Measurements from ENCODE around the gene GTPBP2. TPM values are rescaled to one million over a fixed set of nuclear protein-coding genes. Genes with fewer than 3 reads are reported as not detected.

GTPBP2 gene
- total and polyA plus RNA-seq, 2 of the 13 experiments (the other 11 are each of a cell fraction or from before 2014, with no cell fraction given): 26.9 to 88.2 TPM

DNA sequence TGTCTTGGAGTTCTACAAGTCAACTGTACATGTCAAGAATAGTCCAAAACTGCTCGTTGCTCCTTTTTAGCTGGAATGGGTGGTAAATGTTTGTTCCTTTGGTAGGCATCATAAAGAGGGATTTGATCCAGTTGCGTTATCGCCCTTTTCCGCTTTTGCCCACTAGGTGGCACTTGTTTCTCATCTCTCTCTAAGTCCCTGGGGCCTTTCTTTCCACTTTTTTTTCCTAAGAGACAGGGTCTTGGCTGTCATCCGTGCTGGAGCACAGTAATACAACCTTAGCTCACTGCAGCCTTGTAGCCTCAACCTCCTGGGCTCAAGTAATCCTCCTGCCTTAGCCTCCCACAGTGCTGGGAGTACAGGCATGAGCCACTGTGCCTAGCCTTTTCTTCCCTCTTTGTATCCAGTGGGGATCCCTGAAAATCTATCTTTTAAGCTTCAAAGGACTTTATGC lies 20.7 kb downstream of the GTPBP2 start (continued):
- TF ChIP-seq, protein P1, sequence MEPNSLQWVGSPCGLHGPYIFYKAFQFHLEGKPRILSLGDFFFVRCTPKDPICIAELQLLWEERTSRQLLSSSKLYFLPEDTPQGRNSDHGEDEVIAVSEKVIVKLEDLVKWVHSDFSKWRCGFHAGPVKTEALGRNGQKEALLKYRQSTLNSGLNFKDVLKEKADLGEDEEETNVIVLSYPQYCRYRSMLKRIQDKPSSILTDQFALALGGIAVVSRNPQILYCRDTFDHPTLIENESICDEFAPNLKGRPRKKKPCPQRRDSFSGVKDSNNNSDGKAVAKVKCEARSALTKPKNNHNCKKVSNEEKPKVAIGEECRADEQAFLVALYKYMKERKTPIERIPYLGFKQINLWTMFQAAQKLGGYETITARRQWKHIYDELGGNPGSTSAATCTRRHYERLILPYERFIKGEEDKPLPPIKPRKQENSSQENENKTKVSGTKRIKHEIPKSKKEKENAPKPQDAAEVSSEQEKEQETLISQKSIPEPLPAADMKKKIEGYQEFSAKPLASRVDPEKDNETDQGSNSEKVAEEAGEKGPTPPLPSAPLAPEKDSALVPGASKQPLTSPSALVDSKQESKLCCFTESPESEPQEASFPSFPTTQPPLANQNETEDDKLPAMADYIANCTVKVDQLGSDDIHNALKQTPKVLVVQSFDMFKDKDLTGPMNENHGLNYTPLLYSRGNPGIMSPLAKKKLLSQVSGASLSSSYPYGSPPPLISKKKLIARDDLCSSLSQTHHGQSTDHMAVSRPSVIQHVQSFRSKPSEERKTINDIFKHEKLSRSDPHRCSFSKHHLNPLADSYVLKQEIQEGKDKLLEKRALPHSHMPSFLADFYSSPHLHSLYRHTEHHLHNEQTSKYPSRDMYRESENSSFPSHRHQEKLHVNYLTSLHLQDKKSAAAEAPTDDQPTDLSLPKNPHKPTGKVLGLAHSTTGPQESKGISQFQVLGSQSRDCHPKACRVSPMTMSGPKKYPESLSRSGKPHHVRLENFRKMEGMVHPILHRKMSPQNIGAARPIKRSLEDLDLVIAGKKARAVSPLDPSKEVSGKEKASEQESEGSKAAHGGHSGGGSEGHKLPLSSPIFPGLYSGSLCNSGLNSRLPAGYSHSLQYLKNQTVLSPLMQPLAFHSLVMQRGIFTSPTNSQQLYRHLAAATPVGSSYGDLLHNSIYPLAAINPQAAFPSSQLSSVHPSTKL (CRISPR knock-in tag; IDR thresholded peaks at IDR 0.05): 0 out of 2 replicates have a peak, but pooled peaks have one; percentile 29
- TF ChIP-seq, protein P2, sequence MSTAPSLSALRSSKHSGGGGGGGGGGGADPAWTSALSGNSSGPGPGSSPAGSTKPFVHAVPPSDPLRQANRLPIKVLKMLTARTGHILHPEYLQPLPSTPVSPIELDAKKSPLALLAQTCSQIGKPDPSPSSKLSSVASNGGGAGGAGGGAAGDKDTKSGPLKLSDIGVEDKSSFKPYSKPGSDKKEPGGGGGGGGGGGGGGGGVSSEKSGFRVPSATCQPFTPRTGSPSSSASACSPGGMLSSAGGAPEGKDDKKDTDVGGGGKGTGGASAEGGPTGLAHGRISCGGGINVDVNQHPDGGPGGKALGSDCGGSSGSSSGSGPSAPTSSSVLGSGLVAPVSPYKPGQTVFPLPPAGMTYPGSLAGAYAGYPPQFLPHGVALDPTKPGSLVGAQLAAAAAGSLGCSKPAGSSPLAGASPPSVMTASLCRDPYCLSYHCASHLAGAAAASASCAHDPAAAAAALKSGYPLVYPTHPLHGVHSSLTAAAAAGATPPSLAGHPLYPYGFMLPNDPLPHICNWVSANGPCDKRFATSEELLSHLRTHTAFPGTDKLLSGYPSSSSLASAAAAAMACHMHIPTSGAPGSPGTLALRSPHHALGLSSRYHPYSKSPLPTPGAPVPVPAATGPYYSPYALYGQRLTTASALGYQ (CRISPR knock-in tag; IDR thresholded peaks at IDR 0.05): no peak
- TF ChIP-seq, protein P3, sequence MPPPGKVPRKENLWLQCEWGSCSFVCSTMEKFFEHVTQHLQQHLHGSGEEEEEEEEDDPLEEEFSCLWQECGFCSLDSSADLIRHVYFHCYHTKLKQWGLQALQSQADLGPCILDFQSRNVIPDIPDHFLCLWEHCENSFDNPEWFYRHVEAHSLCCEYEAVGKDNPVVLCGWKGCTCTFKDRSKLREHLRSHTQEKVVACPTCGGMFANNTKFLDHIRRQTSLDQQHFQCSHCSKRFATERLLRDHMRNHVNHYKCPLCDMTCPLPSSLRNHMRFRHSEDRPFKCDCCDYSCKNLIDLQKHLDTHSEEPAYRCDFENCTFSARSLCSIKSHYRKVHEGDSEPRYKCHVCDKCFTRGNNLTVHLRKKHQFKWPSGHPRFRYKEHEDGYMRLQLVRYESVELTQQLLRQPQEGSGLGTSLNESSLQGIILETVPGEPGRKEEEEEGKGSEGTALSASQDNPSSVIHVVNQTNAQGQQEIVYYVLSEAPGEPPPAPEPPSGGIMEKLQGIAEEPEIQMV (CRISPR knock-in tag; IDR thresholded peaks at IDR 0.05; ENCODE audit: low read depth): no peak
- TF ChIP-seq RELA (CRISPR knock-in tag; IDR thresholded peaks at IDR 0.05) (no peak), SAP130 (CRISPR knock-in tag; IDR thresholded peaks at IDR 0.05; ENCODE audit: low read depth) (0 out of 2 replicates have a peak, but pooled peaks have one; percentile 19), MEIS2 (CRISPR knock-in tag; IDR thresholded peaks at IDR 0.05) (no peak), REPIN1 (CRISPR knock-in tag; IDR thresholded peaks at IDR 0.05; ENCODE audit: borderline replicate concordance, low read depth) (no peak), GATA4 (IDR thresholded peaks at IDR 0.05; ENCODE audit: borderline replicate concordance, low read depth) (no peak), MAZ (IDR thresholded peaks at IDR 0.05; ENCODE audit: borderline replicate concordance, low read depth, low read length) (no peak), MAZ (CRISPR knock-in tag; IDR thresholded peaks at IDR 0.05; ENCODE audit: low read depth) (no peak), SALL1 (CRISPR knock-in tag; IDR thresholded peaks at IDR 0.05) (no peak), GFI1 (CRISPR knock-in tag; IDR thresholded peaks at IDR 0.05; ENCODE audit: borderline replicate concordance) (no peak), DR1 (CRISPR knock-in tag; IDR thresholded peaks at IDR 0.05) (no peak), ZNF746 (CRISPR knock-in tag; IDR thresholded peaks at IDR 0.05) (no peak)
- TF ChIP-seq, protein P4, sequence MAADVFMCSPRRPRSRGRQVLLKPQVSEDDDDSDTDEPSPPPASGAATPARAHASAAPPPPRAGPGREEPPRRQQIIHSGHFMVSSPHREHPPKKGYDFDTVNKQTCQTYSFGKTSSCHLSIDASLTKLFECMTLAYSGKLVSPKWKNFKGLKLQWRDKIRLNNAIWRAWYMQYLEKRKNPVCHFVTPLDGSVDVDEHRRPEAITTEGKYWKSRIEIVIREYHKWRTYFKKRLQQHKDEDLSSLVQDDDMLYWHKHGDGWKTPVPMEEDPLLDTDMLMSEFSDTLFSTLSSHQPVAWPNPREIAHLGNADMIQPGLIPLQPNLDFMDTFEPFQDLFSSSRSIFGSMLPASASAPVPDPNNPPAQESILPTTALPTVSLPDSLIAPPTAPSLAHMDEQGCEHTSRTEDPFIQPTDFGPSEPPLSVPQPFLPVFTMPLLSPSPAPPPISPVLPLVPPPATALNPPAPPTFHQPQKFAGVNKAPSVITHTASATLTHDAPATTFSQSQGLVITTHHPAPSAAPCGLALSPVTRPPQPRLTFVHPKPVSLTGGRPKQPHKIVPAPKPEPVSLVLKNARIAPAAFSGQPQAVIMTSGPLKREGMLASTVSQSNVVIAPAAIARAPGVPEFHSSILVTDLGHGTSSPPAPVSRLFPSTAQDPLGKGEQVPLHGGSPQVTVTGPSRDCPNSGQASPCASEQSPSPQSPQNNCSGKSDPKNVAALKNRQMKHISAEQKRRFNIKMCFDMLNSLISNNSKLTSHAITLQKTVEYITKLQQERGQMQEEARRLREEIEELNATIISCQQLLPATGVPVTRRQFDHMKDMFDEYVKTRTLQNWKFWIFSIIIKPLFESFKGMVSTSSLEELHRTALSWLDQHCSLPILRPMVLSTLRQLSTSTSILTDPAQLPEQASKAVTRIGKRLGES (CRISPR knock-in tag; IDR thresholded peaks at IDR 0.05; ENCODE audit: borderline replicate concordance): no peak
- TF ChIP-seq, protein P5, sequence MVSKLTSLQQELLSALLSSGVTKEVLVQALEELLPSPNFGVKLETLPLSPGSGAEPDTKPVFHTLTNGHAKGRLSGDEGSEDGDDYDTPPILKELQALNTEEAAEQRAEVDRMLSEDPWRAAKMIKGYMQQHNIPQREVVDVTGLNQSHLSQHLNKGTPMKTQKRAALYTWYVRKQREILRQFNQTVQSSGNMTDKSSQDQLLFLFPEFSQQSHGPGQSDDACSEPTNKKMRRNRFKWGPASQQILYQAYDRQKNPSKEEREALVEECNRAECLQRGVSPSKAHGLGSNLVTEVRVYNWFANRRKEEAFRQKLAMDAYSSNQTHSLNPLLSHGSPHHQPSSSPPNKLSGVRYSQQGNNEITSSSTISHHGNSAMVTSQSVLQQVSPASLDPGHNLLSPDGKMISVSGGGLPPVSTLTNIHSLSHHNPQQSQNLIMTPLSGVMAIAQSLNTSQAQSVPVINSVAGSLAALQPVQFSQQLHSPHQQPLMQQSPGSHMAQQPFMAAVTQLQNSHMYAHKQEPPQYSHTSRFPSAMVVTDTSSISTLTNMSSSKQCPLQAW (CRISPR knock-in tag; IDR thresholded peaks at IDR 0.05): 0 out of 2 replicates have a peak, but pooled peaks have one; percentile 36
